Measurements from ENCODE around the gene SV2C.

Gene SV2C

DNA sequence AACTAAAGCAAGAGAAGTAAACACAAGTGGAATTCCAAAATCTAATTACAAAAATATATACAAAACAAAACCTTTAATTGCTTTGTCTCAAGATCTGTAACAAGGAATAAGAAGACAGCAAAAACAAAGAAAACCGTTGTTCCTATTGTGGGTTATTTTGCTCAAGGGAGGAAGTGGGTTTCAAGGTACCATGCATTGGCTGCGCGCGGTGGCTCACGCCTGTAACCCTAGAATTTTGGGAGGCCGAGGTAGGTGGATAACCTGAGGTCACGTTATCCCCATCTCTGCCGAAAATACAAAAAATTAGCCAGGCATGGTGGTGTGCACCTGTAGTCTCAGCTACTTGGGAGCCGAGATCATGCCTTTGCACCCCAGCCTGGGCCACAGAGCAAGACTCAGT, 307.8 kb downstream of the SV2C start:
- no peak for TF ChIP-seq PPARA (CRISPR knock-in tag; IDR thresholded peaks at IDR 0.05; ENCODE audit: borderline replicate concordance)
- TF ChIP-seq ARNTL (CRISPR knock-in tag; IDR thresholded peaks at IDR 0.05; ENCODE audit: borderline replicate concordance, low read depth): no peak
- TF ChIP-seq CSDC2 (CRISPR knock-in tag; IDR thresholded peaks at IDR 0.05): no peak
- TF ChIP-seq, protein P1, sequence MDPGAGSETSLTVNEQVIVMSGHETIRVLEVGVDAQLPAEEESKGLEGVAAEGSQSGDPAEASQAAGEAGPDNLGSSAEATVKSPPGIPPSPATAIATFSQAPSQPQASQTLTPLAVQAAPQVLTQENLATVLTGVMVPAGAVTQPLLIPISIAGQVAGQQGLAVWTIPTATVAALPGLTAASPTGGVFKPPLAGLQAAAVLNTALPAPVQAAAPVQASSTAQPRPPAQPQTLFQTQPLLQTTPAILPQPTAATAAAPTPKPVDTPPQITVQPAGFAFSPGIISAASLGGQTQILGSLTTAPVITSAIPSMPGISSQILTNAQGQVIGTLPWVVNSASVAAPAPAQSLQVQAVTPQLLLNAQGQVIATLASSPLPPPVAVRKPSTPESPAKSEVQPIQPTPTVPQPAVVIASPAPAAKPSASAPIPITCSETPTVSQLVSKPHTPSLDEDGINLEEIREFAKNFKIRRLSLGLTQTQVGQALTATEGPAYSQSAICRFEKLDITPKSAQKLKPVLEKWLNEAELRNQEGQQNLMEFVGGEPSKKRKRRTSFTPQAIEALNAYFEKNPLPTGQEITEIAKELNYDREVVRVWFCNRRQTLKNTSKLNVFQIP (CRISPR knock-in tag; IDR thresholded peaks at IDR 0.05; ENCODE audit: borderline replicate concordance, low read depth): no peak
- no peak for TF ChIP-seq OSR1 (CRISPR knock-in tag; IDR thresholded peaks at IDR 0.05)
- TF ChIP-seq, protein P2, sequence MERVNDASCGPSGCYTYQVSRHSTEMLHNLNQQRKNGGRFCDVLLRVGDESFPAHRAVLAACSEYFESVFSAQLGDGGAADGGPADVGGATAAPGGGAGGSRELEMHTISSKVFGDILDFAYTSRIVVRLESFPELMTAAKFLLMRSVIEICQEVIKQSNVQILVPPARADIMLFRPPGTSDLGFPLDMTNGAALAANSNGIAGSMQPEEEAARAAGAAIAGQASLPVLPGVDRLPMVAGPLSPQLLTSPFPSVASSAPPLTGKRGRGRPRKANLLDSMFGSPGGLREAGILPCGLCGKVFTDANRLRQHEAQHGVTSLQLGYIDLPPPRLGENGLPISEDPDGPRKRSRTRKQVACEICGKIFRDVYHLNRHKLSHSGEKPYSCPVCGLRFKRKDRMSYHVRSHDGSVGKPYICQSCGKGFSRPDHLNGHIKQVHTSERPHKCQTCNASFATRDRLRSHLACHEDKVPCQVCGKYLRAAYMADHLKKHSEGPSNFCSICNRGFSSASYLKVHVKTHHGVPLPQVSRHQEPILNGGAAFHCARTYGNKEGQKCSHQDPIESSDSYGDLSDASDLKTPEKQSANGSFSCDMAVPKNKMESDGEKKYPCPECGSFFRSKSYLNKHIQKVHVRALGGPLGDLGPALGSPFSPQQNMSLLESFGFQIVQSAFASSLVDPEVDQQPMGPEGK (CRISPR knock-in tag; IDR thresholded peaks at IDR 0.05; ENCODE audit: borderline replicate concordance): no peak
- TF ChIP-seq RARB (CRISPR knock-in tag; IDR thresholded peaks at IDR 0.05): no peak
- TF ChIP-seq, protein P3, sequence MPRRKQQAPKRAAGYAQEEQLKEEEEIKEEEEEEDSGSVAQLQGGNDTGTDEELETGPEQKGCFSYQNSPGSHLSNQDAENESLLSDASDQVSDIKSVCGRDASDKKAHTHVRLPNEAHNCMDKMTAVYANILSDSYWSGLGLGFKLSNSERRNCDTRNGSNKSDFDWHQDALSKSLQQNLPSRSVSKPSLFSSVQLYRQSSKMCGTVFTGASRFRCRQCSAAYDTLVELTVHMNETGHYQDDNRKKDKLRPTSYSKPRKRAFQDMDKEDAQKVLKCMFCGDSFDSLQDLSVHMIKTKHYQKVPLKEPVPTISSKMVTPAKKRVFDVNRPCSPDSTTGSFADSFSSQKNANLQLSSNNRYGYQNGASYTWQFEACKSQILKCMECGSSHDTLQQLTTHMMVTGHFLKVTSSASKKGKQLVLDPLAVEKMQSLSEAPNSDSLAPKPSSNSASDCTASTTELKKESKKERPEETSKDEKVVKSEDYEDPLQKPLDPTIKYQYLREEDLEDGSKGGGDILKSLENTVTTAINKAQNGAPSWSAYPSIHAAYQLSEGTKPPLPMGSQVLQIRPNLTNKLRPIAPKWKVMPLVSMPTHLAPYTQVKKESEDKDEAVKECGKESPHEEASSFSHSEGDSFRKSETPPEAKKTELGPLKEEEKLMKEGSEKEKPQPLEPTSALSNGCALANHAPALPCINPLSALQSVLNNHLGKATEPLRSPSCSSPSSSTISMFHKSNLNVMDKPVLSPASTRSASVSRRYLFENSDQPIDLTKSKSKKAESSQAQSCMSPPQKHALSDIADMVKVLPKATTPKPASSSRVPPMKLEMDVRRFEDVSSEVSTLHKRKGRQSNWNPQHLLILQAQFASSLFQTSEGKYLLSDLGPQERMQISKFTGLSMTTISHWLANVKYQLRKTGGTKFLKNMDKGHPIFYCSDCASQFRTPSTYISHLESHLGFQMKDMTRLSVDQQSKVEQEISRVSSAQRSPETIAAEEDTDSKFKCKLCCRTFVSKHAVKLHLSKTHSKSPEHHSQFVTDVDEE (CRISPR knock-in tag; IDR thresholded peaks at IDR 0.05): no peak
- TF ChIP-seq, protein P4, sequence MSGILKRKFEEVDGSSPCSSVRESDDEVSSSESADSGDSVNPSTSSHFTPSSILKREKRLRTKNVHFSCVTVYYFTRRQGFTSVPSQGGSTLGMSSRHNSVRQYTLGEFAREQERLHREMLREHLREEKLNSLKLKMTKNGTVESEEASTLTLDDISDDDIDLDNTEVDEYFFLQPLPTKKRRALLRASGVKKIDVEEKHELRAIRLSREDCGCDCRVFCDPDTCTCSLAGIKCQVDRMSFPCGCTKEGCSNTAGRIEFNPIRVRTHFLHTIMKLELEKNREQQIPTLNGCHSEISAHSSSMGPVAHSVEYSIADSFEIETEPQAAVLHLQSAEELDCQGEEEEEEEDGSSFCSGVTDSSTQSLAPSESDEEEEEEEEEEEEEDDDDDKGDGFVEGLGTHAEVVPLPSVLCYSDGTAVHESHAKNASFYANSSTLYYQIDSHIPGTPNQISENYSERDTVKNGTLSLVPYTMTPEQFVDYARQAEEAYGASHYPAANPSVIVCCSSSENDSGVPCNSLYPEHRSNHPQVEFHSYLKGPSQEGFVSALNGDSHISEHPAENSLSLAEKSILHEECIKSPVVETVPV (CRISPR knock-in tag; IDR thresholded peaks at IDR 0.05): no peak
- TF ChIP-seq ZFP30 (CRISPR knock-in tag; IDR thresholded peaks at IDR 0.05): no peak
- no peak for TF ChIP-seq TCF4 (CRISPR knock-in tag; IDR thresholded peaks at IDR 0.05; ENCODE audit: borderline replicate concordance)
- TF ChIP-seq ZNF70 (CRISPR knock-in tag; IDR thresholded peaks at IDR 0.05): no peak
- TF ChIP-seq, protein P5, sequence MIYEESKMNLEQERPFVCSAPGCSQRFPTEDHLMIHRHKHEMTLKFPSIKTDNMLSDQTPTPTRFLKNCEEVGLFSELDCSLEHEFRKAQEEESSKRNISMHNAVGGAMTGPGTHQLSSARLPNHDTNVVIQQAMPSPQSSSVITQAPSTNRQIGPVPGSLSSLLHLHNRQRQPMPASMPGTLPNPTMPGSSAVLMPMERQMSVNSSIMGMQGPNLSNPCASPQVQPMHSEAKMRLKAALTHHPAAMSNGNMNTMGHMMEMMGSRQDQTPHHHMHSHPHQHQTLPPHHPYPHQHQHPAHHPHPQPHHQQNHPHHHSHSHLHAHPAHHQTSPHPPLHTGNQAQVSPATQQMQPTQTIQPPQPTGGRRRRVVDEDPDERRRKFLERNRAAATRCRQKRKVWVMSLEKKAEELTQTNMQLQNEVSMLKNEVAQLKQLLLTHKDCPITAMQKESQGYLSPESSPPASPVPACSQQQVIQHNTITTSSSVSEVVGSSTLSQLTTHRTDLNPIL (CRISPR knock-in tag; IDR thresholded peaks at IDR 0.05; ENCODE audit: low read depth): no peak
- no peak for TF ChIP-seq TOX (CRISPR knock-in tag; IDR thresholded peaks at IDR 0.05; ENCODE audit: borderline replicate concordance)
- ATAC-seq: no peak

DNA sequence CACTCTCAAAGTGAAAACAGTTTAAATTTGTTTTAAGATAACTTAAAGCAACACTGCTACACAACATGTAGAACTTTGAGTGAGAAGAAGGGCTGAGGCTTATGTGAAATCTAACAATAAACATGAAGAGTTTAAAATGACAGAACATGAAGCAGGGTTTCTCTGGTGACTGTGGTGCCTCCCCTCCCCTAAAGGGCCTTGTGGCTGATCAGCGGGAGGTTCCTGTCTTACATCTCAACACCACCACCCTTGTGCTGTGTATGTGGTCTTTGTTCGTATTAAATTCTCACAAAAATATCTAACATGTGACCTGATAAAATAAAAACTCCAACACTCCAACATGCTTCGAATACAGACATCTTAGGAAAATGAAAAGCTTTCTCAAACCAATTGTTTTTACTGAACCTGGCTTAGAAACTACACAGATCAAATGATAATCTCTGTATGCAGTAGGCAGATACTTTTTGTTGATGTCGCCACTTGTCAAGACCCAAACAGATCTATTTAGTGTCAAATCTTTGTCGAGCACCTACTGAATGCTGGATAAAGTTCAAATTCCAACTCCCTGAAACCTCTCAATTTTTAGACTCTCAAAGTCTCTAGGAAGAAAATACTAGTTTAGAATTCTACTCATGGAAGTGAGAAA, 310.0 kb downstream of the SV2C start:
- TF ChIP-seq GLIS3 (CRISPR knock-in tag; IDR thresholded peaks at IDR 0.05) (no peak), RARB (CRISPR knock-in tag; IDR thresholded peaks at IDR 0.05) (no peak), PPARA (CRISPR knock-in tag; IDR thresholded peaks at IDR 0.05; ENCODE audit: borderline replicate concordance) (no peak), ESRRG (CRISPR knock-in tag; IDR thresholded peaks at IDR 0.05) (no peak), ZC3H10 (CRISPR knock-in tag; IDR thresholded peaks at IDR 0.05) (no peak), ZNF565 (CRISPR knock-in tag; conservative IDR thresholded peaks at IDR 0.05; ENCODE audit: low read depth) (no peak), TOX (CRISPR knock-in tag; IDR thresholded peaks at IDR 0.05; ENCODE audit: borderline replicate concordance) (no peak), ISL1 (CRISPR knock-in tag; IDR thresholded peaks at IDR 0.05) (no peak), ZFP30 (CRISPR knock-in tag; IDR thresholded peaks at IDR 0.05) (no peak), CSDC2 (CRISPR knock-in tag; IDR thresholded peaks at IDR 0.05) (no peak), ZFP3 (CRISPR knock-in tag; IDR thresholded peaks at IDR 0.05) (no peak)
- TF ChIP-seq, protein P4 (CRISPR knock-in tag; IDR thresholded peaks at IDR 0.05): no peak
- TF ChIP-seq, protein P2 (CRISPR knock-in tag; IDR thresholded peaks at IDR 0.05; ENCODE audit: borderline replicate concordance): no peak

More for the DNA sequence above, 310.0 kb downstream of the SV2C start:
- ATAC-seq: no peak

Measured in SK-N-SH treated with all-trans-retinoic acid at 6 μM for 48 hours (cell line).